Embryonic facial prominence (tissue), 1 donor: ENCODE data around the gene DIPK1A.
"Not testable (repeated sequence)": the region's sequence is repeated elsewhere in the genome, so short reads cannot be mapped to it uniquely, and the experiment has no call there.

Experiments used
- DNase-seq: peaks from one replicate; pipeline ENCODE4 v3.0.0-alpha.2; 2016; ENCODE audit errors: extremely low spot score

DIPK1A gene

GRCh38 chr1:92921031-92922023 lies 39.9 kb downstream of the DIPK1A start:
- no peak for DNase-seq

- no peak for DNase-seq
These were observed 44.4 kb downstream of the DIPK1A start for GRCh38 chr1:92916899-92917298.

GRCh38 chr1:92915547-92915946 lies 45.7 kb downstream of the DIPK1A start:
- DNase-seq = no peak

- DNase-seq = no peak
These were observed 48.0 kb downstream of the DIPK1A start for GRCh38 chr1:92913093-92913819.

- DNase-seq = no peak
These were observed 51.2 kb downstream of the DIPK1A start for GRCh38 chr1:92910081-92910480.

GRCh38 chr1:92909321-92909720 lies 51.9 kb downstream of the DIPK1A start:
- DNase-seq = no peak

GRCh38 chr1:92907949-92908684 lies 53.1 kb downstream of the DIPK1A start:
- no peak for DNase-seq

- DNase-seq = no peak
These were observed 57.5 kb downstream of the DIPK1A start for GRCh38 chr1:92903765-92904164.

- DNase-seq = no peak
These were observed 58.9 kb downstream of the DIPK1A start for GRCh38 chr1:92902406-92902744.

- DNase-seq = no peak
These were observed 59.4 kb downstream of the DIPK1A start for GRCh38 chr1:92901699-92902405.

- no peak for DNase-seq
These were observed 60.1 kb downstream of the DIPK1A start for GRCh38 chr1:92901126-92901525.

- DNase-seq = no peak
These were observed 60.7 kb downstream of the DIPK1A start for GRCh38 chr1:92900539-92900938.

- no peak for DNase-seq
These were observed 61.5 kb downstream of the DIPK1A start for GRCh38 chr1:92899780-92900179.

GRCh38 chr1:92898053-92898452 lies 63.2 kb downstream of the DIPK1A start:
- DNase-seq = not testable (repeated sequence)

GRCh38 chr1:92887465-92887864 lies 73.8 kb downstream of the DIPK1A start:
- no peak for DNase-seq

- no peak for DNase-seq
These were observed 74.3 kb downstream of the DIPK1A start for GRCh38 chr1:92886886-92887419.

- no peak for DNase-seq
These were observed 77.1 kb downstream of the DIPK1A start for GRCh38 chr1:92884195-92884594.

- no peak for DNase-seq
These were observed 78.0 kb downstream of the DIPK1A start for GRCh38 chr1:92883297-92883696.

GRCh38 chr1:92882819-92883218 lies 78.4 kb downstream of the DIPK1A start:
- no peak for DNase-seq

GRCh38 chr1:92881391-92881790 lies 79.9 kb downstream of the DIPK1A start:
- DNase-seq = no peak

GRCh38 chr1:92879316-92879968 lies 81.8 kb downstream of the DIPK1A start:
- DNase-seq = no peak
